Measurements from ENCODE around the gene MYRFL.

The MYRFL gene

DNA sequence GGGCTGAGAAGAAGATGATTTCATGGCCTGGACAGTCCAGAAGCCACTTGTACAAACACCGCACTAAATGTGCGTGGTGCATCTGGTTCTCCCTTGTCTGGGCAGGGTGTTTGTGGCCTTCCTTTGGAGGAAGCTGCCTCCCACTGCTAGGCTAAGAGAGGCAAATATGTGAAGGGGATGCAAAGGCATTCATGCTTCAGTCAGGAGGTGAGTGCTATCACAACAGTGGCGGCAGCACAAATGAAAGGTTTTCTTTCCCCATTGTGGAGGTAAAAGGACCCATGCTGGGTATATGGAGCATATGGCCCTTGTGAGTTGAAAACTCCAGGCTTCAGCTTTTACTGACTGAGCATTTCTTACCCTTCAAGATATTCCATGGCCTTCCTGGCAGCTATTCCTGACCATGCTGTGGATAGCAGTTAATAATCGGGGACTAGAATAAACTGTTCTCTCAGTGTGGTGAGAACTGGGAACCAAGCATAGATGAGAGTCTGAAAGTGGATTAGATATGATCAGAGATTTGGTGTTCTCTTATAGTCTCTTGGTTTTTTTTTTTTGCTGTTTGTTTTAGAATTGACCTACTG lies 69.9 kb downstream of the MYRFL start:
- no peak for DNase-seq (ENCODE audit: extremely low read depth in 1 of 2, low read depth in 1 of 2)

DNA sequence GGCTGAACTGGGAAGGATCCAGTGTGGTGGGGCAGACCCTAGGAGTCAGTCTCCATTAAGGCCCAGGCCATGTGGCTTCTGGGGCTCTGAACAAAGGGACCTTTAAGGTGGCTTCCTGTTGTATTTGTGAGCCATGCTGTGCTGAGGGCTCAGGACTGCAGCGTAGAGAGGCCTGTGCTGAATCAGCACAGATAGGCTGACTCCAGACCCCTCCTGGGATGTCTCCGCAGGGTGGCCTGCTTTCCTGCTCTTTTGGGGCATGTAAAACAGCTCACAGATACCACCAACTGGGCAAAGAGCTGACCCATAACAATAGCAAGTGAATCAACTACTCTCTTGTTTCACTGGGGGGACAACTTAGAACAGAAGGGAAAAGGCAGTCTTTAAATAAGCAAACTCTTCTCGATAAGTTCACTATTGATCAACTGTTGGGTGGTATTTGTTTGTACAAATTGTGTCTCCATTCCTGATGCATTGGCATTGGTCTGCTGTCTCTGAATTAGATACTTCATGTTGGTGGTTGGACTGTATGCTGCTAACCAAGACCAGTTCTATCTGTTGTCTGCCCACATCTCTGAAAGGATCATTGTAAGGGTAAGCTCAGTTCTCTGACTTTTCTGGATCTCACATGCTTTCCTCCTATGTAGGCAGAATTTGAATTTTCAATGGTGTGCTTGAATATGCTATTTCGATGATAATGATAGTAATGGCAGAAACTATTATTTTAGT lies 71.8 kb downstream of the MYRFL start:
- no peak for DNase-seq (ENCODE audit: extremely low read depth in 1 of 2, low read depth in 1 of 2)

DNA sequence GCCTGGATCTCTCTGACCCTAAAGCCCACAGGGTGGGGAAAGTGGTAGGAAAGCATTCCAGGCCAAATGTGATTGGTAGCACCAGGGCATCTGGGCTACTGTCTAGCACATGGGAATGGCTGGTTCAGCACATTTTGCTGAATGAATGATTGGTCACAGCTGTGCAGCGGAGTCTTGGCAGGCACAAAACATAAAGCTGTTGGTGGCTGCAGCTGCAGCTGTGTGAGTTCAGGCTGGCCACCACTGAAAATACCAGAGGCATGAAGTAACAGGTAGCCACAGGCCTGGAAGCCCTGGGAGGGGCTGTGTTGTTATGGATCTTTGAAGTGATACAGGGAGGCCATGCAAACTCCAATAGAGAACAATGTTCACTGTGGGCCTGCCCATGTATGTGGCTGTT lies 72.7 kb downstream of the MYRFL start:
- DNase-seq (ENCODE audit: extremely low read depth in 1 of 2, low read depth in 1 of 2) = no peak

DNA sequence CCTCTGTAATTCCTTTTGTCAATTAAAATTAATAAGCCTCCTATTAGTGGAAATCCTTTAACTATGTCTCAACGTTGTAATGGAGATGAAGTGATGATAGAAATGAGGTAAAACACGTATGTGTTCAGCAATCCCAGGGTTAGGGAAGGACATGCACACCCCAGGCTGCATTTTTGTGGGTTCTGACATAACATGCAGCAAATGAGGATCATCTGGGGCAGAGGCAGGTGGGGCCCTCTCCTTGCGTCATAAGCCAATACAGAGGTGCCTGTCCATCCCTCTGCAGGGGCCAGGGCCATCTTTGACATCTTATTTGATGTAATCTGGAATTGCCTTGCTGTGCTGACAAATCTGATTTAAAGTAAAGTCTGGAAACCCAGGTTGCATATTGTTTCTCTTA lies 73.2 kb downstream of the MYRFL start:
- DNase-seq (ENCODE audit: extremely low read depth in 1 of 2, low read depth in 1 of 2) = no peak

DNA sequence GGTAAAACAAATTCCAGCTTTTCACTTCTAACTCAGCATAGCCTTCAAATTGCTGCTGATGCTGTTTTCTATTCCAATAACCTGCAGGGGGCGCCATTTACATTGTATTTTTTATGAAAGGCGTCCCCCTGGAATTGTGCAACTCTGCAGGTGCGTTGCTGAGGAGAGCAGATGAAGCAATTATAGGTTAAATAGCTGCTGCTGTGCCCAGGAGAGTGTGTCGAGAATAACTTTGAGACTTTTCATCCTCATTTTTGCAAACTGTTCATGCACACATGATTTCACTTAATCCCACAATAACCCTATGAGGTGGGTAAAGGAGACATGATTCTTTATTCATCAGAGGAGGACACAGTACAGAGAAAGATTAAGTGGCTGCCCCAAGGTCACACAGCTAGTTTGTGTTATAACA lies 75.7 kb downstream of the MYRFL start:
- DNase-seq (ENCODE audit: extremely low read depth in 1 of 2, low read depth in 1 of 2) = peak in 1 of 2 donors; percentile 47

DNA sequence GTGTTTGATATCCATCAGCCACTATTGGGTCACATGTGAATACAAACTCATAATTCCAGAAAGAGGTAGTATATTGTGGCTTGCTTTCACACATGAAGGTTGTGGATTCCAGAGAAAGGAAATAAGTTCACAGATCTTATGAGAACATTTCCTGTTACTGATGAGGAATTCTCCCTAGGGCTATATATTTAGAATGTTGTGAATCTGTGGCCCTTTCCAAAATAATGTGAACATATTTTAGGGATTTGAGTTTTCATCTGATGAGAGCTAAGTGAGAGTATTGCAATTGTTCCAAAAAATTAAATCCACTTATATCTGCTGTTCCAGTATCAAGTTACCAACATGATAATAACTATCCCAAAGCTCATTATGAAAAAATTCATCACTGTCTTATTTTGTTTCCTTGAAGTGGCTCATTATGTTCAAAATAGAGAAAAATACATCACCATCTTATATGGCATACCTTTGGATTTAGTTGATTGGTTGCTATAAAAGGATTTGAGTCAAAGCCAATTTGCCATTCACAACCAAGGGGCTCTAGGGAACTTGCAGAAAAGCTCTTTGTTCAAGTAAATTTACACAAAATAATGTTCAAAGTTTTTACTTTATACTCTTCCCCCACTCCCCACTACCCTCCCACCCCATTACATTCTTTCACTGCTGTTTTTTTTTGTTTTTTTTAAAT lies 76.3 kb downstream of the MYRFL start:
- DNase-seq (ENCODE audit: extremely low read depth in 1 of 2, low read depth in 1 of 2) = no peak

DNA sequence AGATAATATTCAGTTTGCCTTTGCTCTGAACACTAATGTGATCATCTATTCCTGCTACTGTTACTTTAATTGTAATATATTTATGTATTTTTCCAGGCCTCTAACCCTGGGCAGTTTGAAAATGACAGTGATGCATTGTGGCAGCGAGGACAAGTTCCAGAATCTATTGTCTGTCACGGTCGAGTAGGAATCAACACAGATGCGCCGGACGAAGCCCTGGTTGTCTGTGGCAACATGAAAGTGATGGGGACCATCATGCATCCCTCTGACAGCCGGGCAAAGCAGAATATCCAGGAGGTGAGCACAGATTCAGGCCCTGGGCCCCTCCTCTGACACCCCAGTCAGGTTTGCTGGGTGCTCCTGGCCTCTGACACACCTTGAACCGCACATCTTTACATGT lies 78.5 kb downstream of the MYRFL start:
- no peak for DNase-seq (ENCODE audit: extremely low read depth in 1 of 2, low read depth in 1 of 2)

DNA sequence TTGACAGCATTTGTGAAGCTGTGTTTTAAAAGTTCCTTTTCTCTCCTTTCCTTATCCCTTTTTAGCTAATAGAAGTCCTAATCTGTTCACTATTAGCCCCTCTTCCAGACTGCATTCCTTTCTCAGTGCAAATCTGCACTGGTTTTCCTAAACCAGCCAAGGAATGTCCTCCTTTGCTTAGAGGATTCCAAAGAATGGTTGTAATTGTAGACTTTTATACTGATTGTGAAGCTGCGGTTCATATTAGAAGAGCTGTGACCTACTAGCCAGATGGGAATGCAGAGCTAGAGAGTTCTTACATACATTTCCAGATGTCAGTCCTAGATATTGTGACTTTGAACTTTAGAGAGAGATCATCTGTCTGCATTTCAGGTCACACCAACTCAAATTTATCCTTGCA lies 79.8 kb downstream of the MYRFL start:
- no peak for DNase-seq (ENCODE audit: extremely low read depth in 1 of 2, low read depth in 1 of 2)

DNA sequence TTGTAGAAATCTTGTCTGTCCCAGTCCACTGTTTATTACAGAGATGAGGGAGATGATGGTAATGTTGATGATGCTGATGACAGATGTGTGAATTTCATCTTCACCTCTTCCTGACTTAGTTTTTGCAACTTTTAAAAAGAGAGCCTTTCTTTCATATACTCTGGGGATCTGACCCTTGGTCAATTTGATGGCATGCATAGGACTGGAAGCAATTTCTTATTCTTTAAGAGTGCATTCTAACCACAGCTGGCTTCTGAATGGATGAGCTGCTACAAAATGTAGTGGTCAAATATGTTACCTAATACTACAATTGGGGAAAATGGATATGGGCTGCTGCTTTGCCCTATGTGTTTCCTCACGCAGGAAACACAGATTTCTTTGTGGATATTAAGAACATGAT lies 80.8 kb downstream of the MYRFL start:
- no peak for DNase-seq (ENCODE audit: extremely low read depth in 1 of 2, low read depth in 1 of 2)

DNA sequence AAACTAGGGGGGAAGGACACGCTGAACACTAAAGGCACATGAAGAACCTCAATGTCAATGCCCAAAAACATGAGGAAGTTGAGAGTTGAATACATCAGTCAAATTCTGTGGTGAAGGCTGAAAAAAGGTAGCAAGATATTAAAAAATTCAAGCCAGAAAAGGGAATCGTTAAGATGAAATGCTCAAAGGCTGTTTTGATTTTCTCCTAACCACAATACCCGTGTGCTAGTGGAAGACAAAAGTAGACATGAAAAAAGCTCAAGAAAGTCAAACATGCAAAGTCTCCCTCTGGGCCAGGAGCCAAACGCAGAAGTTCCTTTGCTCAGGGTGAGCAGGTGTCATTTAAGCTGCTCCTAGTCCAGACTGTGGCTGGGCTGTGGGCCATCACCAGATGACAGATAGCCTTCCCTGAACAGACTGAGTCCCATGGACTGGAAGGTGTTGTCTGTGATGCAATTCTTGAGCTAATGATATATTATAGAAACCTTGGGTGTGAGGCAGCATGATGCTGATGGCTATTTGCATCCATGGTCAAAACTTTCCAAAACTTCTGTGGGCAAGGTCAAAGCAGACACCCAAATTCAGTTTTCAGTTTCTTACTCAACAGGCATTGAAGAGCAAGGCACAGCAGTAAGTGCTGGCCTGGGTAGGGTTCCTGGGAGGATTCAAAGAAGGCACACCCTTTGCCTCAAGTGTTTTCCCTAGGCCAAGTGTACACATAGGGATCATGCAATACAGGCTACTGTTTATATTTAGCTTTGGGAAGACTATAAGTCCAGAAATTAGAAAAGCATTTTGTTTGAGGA lies 81.6 kb downstream of the MYRFL start:
- no peak for DNase-seq (ENCODE audit: extremely low read depth in 1 of 2, low read depth in 1 of 2)

DNA sequence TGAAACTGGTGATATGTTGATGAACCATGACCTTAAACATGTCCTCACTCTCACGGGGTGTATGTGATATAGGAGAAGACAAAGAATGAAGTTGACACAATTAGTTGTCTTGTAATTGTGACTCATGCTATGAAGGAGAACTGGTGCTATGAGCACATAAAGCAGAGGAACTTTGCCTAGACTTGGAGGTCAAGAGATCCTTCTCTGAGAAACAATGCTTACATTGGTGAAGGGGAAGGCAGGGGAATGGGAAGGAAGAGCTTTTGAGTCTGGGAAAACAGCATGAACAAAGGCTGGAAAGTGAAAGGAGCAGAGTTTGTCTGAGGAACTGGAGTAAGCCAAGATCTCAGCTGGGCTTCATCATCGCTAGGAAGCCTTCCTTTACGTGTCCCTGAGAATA lies 83.2 kb downstream of the MYRFL start:
- DNase-seq (ENCODE audit: extremely low read depth in 1 of 2, low read depth in 1 of 2) = no peak

DNA sequence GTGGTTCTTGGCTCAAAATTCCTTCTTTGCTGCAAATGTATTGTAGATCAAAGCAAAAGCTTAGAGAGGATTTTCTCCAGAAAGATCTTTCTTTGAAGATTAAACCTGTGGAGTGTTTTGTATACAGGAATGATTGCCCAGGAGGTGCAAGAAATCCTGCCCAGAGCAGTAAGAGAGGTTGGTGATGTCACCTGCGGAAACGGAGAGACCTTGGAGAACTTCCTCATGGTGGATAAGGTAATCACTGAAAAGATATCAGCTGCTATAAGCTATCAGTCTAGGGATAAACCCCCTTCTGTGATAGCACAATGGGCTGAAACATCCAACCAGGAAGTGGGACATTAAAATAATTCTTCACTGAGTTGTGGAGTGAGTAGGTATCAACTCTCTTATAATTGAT lies 85.7 kb downstream of the MYRFL start:
- no peak for DNase-seq (ENCODE audit: extremely low read depth in 1 of 2, low read depth in 1 of 2)

DNA sequence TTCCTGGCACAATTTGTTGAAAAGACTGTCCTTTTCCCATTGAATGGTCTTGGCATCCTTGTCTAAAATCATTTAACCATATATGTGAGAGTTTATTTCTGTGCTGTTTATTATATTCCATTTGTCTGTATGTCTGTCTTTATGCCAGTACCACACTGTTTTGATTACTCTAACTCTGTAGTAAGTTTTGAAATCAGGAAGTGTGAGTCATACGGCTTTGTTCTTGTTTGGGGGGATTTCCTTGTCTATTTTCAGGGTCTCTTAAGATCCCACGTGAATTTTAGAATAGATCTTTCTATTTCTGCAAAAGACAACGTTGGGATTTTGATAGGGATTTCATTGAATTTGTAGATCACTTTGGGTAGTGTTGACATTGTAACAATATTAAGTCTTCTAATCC lies 88.5 kb downstream of the MYRFL start:
- DNase-seq (ENCODE audit: extremely low read depth in 1 of 2, low read depth in 1 of 2) = no peak

DNA sequence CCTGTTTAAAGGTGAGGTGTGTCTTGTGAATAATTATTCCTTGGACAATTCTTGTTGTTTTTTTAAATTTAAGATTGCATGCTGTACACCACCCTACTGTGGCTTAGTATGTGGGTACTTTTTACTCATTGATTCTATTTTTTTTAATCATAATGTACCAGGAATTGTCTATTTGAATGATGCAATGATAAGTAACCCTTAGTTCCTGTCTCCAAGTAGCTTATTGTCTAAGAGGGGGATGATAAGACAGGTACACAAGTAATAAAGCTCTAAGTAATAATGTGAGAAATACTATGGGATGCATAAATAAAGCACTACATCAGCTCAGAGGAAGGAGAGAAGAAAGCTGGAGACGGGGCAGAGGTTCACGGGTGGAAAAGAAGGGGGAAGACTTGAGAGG lies 90.9 kb downstream of the MYRFL start:
- DNase-seq (ENCODE audit: extremely low read depth in 1 of 2, low read depth in 1 of 2) = no peak

DNA sequence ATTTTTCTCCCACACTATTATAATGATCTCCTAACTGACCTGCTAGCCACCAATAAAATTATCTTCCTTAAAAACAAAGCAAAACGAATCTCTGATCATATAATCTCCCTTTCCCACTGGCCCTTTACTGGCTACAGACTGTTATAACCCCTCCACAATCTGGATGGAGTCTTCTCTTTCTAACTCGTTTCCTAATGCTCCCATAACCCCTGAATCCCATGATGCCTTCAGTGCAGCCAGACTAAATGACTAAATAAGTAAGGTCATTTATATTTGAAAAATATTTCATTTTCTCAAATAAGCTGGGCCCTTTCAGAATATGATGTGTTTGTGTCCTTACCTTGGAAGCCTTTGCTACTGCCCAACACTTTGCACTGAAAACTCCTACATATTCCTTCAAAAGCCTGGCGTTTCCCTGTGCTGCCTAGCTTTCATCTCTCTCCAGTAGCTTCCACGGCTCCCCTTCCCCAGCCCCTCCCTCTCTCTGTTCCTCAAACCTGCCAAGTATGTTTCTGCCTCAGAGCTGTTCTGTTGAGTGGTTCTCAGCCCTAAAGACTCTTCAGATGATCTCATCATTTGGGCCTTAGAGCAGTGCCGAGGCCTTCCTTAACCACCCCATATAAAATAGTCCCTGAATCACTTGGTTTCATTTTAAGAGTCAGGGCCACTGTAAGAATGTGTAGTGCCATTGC lies 91.7 kb downstream of the MYRFL start:
- no peak for DNase-seq (ENCODE audit: extremely low read depth in 1 of 2, low read depth in 1 of 2)

DNA sequence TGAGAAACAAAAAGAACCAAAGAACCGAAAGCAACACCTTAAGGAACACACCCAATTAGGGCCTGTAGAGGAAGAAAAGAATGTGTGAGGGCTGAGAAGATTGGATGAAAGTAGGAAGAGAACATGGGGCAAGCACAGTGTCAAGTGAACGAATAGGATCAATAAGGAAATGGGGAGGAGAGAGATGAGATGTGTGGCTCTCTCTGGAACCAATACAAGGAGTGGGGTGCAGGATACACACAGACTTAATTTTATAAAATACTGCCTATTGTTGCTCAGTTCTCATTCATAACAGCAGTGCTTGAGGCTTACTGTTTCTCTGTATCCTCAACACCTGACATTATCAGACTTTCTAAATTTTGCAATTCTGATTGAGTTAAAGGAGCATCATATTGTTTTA lies 93.3 kb downstream of the MYRFL start:
- DNase-seq (ENCODE audit: extremely low read depth in 1 of 2, low read depth in 1 of 2) = no peak

DNA sequence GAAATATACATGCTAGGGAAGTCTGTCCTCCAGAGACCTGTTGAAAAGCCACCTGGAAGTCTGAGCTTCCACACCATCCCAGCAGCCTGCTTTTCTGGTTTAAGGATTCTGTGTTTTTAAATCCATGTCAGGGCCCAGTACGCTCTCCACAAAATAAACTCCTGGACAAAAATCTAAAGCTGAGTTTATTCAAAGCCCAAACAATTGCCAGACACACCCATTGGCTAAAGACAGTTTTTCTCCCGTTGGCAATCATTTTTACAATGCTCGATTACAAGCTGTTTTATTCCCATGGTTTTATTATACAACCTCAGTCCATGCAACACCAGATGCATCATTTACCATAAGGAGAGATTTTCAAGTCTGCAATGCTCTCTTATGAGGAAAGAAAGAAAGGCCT lies 94.5 kb downstream of the MYRFL start:
- DNase-seq (ENCODE audit: extremely low read depth in 1 of 2, low read depth in 1 of 2) = no peak

DNA sequence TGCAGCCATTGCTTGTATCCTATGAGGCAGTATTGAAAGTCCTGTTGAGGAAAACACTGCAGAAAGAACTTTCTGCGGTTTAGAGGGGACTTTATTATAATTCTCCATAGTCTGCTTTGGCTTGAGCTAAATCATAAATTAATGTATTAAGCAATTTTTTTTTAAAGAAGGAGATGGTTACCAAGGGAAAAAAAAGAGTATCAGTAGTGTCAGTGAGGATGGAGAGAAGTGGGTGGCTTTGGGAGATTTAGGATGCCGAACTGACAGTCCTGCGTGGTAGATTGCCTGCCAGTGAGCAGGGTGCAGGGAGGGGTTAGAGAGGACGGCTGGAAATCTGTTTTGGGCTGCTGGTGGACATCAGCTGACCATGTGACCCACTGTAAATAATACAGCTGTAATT lies 96.8 kb downstream of the MYRFL start:
- DNase-seq (ENCODE audit: extremely low read depth in 1 of 2, low read depth in 1 of 2) = no peak

DNA sequence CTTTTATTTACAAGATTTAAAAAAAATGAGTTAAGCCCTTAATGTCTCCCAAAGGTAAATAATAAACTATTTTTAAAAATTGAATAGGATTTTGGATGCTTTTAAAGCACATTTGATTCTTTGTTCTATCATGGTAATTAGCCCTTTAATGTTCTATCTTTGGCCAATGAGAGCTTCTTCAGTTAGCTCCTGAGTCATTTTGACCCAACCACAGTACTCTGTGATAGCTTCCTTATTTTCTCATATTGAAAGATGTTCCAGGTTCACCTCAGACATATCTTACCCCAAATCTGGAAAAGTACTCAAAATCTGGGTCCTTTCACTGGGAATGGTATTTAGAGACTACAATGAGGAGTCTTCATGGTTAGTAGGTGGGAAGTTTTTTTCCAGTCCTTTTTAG lies 98.0 kb downstream of the MYRFL start:
- no peak for DNase-seq (ENCODE audit: extremely low read depth in 1 of 2, low read depth in 1 of 2)

DNA sequence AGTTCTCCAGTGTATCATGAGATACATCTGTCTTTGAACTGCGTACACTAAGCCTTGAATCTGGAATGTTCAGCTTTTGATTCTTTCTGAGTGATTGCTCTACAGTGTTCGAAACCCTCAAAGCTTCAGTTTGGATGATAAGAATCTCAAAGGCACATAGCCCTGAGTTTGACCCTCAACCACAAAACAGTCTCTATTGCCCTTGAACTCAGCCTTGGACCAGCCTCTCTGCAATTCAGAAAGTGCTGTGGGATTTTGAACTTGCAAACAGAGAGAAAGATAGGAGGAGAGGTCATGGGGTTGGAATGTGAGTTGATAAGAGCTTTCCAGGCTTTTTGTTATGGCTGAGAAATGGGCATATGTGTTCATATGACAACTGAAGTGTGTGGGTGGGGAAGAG lies 100.3 kb downstream of the MYRFL start:
- no peak for DNase-seq (ENCODE audit: extremely low read depth in 1 of 2, low read depth in 1 of 2)

DNA sequence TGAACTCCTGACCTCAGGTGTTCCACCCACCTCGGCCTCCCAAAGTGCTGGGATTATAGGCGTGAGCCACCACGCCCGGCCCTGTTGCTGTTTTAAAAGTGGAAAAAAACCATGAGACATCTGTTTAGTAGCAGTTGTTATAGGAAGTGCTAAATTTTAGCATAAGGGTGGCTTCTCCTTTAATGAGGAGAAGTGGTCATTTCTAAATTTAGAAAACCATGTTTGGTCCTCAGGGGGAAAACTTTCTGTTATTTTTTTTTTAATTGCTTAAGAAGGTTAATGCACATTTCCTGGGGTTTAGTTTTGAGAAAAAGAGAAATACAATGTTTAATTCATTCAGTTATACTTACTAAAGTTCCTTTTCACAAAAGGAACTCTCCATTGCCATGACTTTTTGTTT lies 102.1 kb downstream of the MYRFL start:
- no peak for DNase-seq (ENCODE audit: extremely low read depth in 1 of 2, low read depth in 1 of 2)

Data from activated CD8-positive, alpha-beta memory T cell treated with anti-CD3 and anti-CD28 coated beads for 1 hour (primary cell).